Chondrocyte (in vitro differentiated cells): ENCODE data around the gene YIF1A. TPM values are rescaled to one million over a fixed set of nuclear protein-coding genes. Genes with fewer than 3 reads are reported as not detected.

Source experiments
- DNase-seq: peaks from one replicate; pipeline ENCODE4 v3.0.0; 2021; ENCODE audit warnings: mixed read lengths, low spot score
- H3K27ac Mint-ChIP-seq: one replicate; pipeline ENCODE4 v1.8.0; 2021; ENCODE audit warnings: mild to moderate bottlenecking, moderate library complexity, mixed read lengths; ENCODE audit not compliant: unreplicated experiment
- H3K27me3 Mint-ChIP-seq: 2 replicates; pipeline ENCODE4 v1.8.0; 2021; ENCODE audit warnings: low read depth, mixed read lengths
- H3K36me3 Mint-ChIP-seq: 2 replicates; pipeline ENCODE4 v1.8.0; 2021; ENCODE audit warnings: low read depth, mixed read lengths
- H3K4me1 Mint-ChIP-seq: 2 replicates; pipeline ENCODE4 v1.8.0; 2021; ENCODE audit warnings: low read depth, mild to moderate bottlenecking, mixed read lengths
- H3K4me3 Mint-ChIP-seq: one replicate; pipeline ENCODE4 v1.8.0; 2021; ENCODE audit warnings: mild to moderate bottlenecking, moderate library complexity, mixed read lengths; ENCODE audit not compliant: unreplicated experiment
- H3K9me3 Mint-ChIP-seq: 2 replicates; pipeline ENCODE4 v1.8.0; 2021; ENCODE audit warnings: low read depth, mixed read lengths
- CTCF ChIP-seq: fragments of 200-600 bp; sonication (generic); IDR thresholded peaks from 2 replicates; pipeline ENCODE4 v1.5.0; 2021; ENCODE audit warnings: antibody characterized with exemption, mild to moderate bottlenecking, moderate library complexity
- total RNA-seq: library from RNA; stranded (reverse); gene quantifications from 3 replicates; pipeline ENCODE4 v1.2.1, GENCODE V29; 2021

YIF1A gene
- total RNA-seq, 1 donor from 2014 or later, result 193 TPM

- Mint-ChIP-seq H3K4me3 (no peak overlapping the region), H3K27ac (peak overlapping the region; percentile 90), H3K4me1 (peaks cover 50% of the 10 kb centered on the region), H3K9me3 (no peaks in the 10 kb centered on the region), H3K27me3 (no peaks in the 10 kb centered on the region), H3K36me3 (no peaks in the 10 kb centered on the region)
- no peak for DNase-seq
- TF ChIP-seq CTCF, result no peak
Observed at GRCh38 chr11:66327171-66328030, 38.5 kb upstream of the YIF1A start.

- Mint-ChIP-seq H3K27ac (peak overlapping the region; percentile 92), H3K9me3 (no peaks in the 10 kb centered on the region), H3K27me3 (no peaks in the 10 kb centered on the region), H3K4me3 (no peak overlapping the region), H3K4me1 (peaks cover 51% of the 10 kb centered on the region), H3K36me3 (no peaks in the 10 kb centered on the region)
- TF ChIP-seq CTCF, result no peak
- no peak for DNase-seq
Observed at GRCh38 chr11:66326261-66327111, 37.5 kb upstream of the YIF1A start.

- Mint-ChIP-seq H3K27ac (peak overlapping the region; percentile 92), H3K27me3 (no peaks in the 10 kb centered on the region), H3K9me3 (peaks cover 1% of the 10 kb centered on the region), H3K36me3 (peaks cover under 1% of the 10 kb centered on the region), H3K4me3 (no peak overlapping the region), H3K4me1 (peaks cover 51% of the 10 kb centered on the region)
- DNase-seq, result no peak
- TF ChIP-seq CTCF, result no peak
Observed at GRCh38 chr11:66325263-66325671, 36.3 kb upstream of the YIF1A start.

DNA sequence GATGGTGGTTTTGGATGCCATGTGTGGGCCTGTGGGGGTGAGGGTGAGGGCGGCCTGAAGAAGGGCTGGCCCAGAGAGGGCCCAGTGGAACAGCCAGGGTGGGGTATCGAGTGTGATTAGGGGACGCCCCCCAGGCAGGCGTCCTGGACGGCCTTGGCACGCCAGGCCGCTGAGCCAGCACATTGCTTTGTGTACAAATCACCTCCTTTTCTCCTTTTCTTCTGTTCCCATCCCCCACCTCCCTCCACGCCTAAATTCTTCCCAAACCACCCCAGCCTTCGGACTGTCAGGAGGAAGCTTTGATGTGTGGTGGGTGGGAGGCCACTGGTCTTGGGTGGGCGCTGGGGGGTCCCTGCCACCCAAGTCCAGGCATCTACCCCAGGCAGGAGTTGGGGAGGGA lies 35.7 kb upstream of the YIF1A start:
- Mint-ChIP-seq H3K27ac (peak overlapping the region; percentile 92), H3K9me3 (peaks cover 3% of the 10 kb centered on the region), H3K4me1 (peaks cover 51% of the 10 kb centered on the region), H3K4me3 (no peak overlapping the region), H3K27me3 (no peaks in the 10 kb centered on the region), H3K36me3 (peaks cover 3% of the 10 kb centered on the region)
- TF ChIP-seq CTCF, result no peak
- no peak for DNase-seq

GRCh38 chr11:66323684-66324083 lies 34.7 kb upstream of the YIF1A start:
- Mint-ChIP-seq H3K36me3 (peaks cover 3% of the 10 kb centered on the region), H3K4me3 (no peak overlapping the region), H3K4me1 (peaks cover 56% of the 10 kb centered on the region), H3K27ac (no peak overlapping the region), H3K27me3 (no peaks in the 10 kb centered on the region), H3K9me3 (peaks cover 3% of the 10 kb centered on the region)
- DNase-seq, result no peak
- no peak for TF ChIP-seq CTCF
